Activated gamma-delta T cell (primary cell): ENCODE data around the gene TMEM143.
"Not testable (repeated sequence)": the region's sequence is repeated elsewhere in the genome, so short reads cannot be mapped to it uniquely, and the experiment has no call there.

ENCODE experiments used
- DNase-seq: peaks from one replicate; lab custom pipeline; 2025; lab: John Stamatoyannopoulos, UW

TMEM143 gene

DNA sequence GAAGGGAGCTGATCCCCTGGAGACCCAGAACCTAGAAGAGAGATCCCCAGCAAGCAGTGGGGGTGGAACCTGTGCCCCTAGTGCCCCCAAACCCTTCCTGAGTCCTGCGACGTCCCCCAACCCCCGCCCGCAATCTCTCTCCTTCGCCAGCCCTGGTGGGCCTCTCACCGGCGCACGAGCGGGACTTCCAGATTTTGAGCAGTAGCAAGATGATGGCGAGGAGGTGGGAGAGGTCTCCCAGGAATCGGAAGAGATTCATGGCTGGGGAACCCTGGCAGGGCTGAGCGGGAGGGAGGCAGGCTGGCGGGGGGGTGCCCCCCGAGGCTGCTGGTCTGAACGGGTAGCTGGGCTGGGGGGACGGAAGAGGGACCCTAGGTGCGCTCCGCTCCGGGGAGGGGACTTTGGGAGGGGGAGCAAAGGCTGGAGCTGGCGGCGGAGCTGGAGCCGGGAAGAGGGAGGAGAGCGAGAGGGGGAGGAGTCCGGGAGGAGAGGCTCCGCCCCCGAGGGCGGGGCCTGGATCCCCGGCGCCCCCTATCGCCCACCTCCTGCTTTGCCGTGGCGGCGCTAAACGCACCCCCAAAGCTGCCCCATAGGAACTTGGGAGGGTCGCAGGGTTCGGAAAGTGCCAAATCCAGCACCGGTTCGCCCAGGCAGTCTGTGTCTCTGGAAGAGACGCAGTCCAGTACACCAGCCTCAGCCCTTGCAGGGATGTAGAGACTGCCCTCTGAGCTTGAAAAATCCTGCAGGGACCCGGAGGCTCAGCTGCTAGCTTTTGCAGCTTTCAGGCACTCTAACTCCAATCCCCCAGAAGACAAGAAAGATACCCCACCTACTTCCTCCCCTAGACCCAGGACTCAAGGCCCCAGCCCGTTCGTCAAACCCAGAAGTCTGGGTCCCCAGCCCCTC is 27.6 kb upstream of the TMEM143 start, which contains the start of gene KDELR1:
TSS of gene KDELR1 (minus strand) at position 452 of the 906 bp plus-strand sequence. CDS start at position 259, 193 bp downstream.
- DNase-seq: peak; percentile 42

DNA sequence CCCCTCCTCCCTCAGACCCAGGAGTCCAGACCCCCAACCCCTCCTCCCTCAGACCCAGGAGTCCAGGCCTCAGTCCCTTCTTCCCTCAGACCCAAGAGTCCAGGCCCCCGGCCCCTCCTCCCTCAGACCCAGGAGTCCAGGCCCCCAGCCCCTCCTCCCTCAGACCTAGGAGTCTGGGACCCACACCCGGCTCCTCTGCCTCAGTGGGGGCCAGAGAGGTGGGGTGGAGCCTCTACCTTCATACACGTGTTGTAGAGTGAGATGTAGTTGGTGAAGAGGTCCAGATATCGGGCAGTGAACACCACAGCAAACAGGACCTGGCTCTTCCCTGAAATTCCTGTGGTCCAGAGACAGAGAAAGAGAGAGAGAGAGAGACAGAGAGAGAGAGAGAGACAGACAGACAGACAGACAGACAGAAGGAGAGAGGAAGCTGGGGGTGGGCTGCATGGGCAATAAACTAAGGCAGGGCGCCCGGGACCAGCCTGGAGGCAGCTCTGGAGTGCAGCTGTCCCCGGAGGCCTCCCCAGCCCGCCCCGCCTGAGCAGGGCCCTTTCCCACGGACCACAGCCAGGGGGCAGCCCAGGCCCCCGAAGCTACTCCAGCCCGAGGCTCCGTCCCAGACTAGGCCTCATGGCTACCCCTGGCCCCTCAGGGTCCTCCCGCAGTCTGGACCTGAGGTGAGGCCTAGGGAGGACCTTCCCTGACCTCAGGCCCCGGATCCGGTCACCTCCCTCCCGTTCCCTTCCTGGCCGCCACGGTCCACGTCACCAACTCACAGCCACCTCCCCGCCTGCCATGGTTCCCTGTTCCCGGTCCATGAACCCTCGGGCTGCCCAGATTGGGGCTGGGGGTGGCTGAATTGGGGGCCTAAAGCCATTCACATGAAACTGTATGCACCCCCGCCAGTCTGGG is 26.7 kb upstream of the TMEM143 start:
- DNase-seq: peak; percentile 42

DNA sequence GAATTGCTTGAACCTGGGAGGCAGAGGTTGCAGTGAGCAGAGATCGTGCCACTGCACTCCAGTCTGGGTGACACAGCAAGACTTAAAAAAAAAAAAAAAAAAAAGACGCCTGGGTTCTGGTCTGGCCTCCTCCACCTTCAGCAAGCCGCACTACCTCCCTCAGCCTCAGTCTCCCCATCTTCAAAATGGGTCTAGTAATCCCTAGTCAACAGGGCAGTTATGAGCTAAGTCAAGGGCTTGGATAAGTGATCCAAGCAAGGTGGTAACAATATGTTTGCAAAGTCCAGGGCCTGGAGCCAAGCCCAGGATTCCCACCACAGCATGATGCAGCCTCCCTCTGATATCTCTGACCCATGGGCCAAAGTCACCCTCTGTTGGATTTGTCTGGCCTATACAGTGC is 23.2 kb upstream of the TMEM143 start:
- DNase-seq: no peak

DNA sequence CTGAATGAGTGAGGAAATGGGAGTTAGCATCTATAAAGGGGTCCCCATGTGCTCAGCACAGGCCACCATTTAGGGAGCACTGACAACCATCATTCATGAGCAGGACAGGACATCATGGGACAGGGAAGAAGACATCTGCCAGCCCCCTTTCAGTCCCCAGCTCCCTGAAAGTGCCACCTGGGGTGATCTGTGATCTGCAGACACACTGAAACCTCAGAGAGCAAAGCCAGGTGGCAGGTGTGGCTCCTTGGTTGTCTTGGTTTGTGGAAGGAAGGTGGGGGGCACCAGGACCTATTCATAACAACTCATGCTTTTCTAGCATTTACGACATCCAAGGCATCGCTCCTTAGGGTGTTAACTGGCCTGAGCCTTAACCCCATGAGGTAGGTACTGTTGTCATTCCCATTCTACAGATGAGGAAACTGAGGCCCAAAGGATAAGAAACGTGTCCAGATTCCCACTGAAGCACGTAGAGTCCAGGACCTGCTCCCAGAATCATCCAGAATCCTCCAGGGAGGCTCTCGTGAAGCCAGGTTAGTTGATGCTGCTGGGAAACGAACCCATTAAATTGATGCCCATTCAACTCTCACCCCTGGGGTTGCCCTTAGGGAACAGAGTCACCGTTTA is 21.8 kb upstream of the TMEM143 start:
- DNase-seq: no peak

DNA sequence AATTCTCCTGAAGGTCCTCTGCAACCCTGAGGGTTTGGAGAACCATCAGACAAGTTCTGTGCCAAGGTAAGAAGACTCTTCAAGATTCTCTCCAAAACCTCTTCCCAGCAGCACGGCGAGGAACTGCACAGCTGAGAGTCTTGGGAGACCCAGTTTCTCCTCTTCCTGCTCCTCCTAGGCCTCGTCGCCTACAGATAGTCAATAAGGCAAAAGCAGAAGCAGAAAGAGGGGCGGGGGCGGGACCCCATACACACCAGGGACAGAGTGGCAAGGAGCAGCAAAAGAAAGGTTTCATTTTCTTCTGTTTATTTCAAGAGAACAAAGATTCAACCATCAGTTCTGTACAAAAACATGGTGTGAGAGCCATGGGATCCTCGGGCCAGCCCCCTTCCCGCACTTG is 18.5 kb upstream of the TMEM143 start:
- DNase-seq: no peak

DNA sequence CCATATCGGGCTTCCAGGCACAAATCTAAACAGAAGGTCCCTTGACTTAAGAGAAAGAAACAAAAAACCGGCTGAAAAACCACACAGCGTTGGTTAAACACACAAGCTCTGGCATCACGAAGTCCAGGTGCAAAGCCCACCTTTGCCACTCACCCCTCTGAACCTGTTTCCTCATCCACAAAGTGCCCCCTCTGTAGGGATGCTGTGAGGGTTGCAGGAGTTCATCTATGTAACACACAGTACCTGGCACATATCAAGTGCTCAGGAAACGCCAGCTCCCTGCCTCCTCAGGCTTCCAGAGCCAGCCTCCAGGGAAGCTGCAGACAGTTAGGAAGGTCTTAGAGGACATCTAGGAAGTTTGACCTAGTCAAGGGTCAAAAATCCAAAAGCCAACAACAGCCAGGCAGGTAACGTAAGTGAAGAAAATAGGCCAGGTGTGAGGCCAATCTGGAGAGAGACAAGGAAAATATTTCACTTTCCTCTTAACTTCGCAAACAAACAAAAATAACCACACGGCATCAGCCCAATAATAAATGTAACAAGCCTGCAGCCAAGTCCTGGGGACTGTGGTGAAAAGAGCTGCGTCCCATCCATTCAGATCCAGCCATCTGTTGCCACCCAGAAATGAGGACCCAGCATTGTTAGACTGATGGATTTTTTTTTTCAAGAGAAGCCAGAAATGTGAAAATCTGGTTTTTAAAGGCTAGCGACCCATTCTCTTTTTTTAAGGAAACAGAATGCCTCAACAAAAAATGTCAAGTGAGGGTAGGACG is 17.6 kb upstream of the TMEM143 start:
- no peak for DNase-seq

DNA sequence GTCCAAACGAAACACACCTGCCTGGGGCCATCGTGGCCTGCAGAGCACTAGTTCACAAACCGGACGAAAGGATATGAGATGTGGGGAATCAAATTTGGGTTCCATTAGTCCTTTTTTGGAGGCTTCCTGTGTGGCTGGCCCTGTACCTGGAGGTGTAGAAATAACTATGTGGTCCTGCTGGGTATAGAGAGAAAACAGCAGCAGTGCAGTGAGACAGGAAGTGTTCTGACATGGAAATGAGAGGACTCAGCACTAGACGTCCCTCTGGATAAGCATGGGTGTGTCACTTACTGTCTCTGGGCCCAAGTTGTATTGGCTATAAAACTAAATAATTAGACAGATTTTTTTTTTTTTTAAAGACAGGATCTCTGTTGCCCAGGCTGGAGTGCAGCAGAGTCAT is 15.3 kb upstream of the TMEM143 start:
- DNase-seq: no peak

DNA sequence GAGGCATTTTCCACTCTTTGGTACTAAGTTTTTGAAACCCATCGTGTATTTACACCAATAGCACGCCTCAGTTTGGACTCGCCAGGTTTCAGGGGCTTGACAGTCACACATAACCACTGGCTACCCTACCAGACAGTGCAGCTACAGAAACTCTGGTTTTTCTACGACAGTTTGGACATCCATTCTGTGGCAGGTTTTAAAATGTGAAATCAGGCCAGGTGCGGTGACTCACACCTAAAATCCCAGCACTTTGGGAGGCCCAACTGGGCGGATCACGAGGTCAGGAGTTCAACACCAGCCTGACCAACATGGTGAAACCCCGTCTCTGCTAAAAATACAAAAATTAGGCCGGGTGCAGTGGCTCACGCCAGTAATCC is 14.4 kb upstream of the TMEM143 start:
- no peak for DNase-seq

DNA sequence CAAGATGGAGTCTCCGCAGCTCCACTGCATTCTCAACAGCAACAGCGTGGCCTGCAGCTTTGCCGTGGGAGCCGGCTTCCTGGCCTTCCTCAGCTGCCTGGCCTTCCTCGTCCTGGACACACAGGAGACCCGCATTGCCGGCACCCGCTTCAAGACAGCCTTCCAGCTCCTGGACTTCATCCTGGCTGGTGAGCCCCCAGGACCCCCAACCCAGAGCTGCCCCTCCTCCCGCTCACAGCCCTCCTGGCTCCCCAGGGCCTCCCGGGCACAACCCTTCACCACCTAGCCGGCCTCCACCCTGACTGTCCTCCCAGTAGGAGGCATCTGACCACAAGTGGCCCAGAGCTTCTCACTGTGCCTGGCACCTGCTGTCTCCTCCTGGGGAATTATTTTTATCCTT is 9.8 kb upstream of the TMEM143 start:
- no peak for DNase-seq

DNA sequence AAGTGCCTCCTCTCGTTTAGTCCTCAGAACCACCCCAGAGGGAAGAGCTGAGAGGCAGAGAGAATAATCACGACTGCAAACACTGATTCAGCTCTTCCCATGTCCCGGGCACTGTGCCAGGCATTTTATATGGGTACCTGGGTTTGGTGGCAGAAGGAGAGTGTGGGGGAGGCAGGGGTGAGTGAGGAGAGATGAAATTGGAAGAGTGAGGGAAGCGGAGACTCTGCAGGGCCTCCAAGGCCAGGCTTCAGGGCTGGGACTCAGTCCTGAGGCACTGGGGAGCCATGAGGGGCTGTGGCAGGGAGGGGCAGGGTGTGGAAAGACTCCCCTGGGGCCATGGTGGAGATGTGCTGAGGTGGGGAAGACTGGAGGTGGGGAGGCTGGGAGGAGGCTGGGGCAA is 9.2 kb upstream of the TMEM143 start:
- no peak for DNase-seq

DNA sequence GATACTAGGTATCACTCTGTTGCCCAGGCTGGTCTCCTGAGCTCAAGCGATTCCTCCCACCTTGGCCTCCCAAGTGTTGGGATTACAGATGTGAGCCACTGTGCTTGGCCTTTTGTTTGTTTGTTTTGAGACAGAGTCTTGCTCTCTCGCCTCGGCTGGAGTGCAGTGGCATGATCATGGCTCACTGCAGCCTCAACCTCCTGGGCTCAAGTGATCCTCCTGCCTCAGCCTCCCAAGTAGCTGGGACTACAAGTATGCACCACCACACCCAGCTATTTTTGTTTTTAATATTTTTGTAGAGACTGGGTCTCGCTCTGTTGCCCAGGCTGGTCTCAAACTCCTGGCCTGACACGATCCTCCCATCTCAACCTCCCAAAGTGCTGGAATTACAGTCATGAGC is 8.0 kb upstream of the TMEM143 start:
- not testable (repeated sequence) for DNase-seq

DNA sequence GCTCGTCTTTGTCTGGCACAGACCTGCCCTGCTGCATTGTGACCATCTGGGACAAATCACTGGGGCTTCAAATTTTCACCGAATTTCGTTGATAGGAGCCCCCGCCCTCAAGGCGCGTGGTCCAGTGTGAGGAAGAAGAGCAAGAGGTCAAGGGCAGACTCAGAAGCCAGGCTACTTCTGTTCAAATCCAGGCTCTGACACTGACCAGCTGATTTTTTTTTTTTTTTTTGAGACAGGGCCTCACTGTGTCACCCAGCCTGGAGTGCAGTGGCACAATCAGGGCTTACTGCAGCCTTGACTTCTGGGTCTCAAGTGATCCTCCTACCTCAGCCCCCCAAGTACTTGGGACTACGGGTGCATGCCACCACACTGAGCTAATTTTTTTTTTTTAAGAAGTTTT is 7.6 kb upstream of the TMEM143 start:
- no peak for DNase-seq

DNA sequence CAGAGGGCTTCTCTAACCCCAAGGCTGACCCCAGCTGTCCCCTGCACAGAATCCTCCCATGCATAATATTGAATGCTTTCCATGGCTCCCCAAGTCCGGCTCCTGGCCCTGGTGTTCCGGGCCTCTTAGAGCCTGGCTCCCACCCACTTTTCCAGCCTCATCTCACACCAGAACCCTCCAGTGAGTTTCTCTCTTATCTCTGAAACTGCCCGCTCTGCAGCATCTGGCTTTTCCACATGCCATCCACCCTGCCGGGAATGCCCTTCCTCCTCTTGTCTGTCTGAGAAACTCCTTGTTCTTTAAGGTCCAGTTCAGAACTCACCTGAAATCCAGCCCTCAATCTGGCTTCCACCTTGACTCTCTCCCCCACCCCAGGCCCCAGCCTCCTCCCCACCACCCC is 7.2 kb upstream of the TMEM143 start:
- DNase-seq: no peak

DNA sequence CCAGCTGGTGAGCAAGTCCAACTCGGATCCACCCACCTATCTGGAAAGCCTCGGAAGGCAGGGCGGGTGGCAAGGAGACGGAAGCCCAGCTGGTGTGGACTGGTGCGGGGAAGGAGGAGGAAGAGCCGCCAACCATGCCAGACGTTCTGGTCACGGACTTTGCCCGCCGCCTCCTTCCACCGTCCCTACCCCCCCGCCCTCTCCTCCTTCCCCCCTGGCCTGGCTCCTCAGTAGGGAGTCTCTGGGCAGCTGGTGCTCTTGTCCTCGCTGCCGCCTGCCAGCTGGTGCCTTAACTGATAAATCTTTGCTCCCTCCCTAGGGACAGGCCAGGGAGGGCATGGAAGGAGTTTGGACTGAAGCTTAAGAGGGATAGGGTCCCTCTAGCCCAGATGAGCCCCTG is 5.2 kb upstream of the TMEM143 start:
- DNase-seq: no peak

DNA sequence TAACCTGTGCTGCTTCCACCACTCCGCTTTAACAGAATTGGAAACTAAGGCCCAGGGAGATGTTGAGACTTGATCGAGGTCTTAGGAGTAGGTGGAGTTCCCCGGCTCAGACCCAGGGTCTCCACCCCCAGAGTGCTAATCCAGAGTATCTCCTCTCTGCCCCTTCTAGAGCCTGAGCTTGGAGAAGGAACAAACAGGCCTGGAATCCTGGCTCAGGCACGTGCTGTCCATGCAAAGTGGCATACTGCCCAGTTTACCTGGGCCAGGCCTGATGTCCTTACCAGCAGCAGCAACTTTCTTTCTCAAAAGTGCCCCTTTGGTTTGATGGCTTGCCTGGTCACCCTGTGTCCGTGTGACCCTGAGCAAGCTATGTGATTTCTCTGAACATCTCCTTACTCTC is 4.1 kb upstream of the TMEM143 start:
- no peak for DNase-seq

DNA sequence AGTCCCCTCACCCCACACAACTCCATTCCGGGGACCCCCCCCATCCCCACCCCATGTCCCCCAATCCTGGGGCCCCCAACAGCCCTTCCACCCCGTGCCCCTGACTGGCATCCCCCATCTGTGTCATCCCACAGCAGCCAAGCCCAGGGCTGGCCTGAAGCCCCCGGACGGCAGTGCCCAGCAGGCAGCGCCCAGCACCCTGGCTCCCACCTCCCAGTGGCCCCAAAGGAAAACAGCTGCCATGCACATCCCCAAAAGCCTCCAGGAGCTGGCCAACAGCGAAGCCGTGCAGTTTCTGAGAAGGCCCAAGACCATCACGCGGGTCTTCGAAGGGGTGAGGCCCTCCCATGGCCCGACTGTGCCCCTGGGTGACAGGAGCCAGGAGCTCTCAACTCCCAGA is 1.9 kb upstream of the TMEM143 start:
- no peak for DNase-seq

DNA sequence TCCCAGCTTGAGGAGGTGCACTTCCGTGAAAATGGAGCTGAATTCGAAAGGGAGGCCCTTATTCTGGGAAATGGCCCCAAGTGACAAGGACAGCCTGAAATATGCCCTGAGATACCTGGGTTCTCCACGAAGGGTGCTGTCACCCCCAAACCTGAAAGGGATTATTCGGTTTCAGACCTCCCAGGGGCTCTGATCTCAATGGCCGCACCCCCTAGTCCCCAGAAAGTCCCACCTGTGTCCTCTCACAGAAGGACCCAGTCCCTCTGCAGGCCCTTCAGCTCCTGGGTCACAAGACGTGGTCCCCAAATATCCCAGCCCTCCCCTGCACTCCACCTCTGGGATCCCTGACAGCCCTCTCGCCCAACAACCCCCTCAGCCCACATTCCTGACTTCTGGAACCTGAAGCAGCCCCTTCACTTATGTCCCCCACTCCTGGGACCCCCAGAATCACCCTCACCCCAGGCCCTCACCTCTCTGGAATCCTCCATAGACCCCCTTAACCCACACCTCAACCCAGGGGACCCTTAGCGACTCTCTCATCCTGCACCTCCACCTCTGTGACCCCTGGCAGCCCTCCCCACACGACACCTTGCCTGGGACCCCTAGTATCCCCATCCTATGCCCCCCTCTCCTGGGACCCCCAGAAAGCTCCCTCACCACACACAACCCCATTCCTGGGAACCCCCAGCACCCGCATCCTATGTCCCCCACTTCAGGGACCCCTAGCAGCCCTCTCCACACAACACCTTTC is 1.0 kb upstream of the TMEM143 start:
- no peak for DNase-seq

DNA sequence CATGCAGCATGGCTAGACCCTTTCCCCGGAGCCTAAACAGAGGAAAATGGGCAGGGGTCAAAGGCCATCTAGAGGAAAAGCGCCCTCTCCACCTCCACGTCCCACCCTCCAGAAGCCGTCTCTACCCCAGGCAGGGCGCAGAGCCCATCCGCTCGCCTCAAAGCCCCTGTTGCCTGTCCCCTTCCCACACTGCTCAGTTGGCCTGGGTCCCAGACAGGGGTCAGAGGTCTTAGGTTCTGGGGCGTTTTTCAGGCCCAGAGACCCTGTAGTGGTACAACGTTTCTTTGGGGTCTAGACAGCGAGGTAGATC is 285 bp downstream of the TMEM143 start:
- DNase-seq: no peak

DNA sequence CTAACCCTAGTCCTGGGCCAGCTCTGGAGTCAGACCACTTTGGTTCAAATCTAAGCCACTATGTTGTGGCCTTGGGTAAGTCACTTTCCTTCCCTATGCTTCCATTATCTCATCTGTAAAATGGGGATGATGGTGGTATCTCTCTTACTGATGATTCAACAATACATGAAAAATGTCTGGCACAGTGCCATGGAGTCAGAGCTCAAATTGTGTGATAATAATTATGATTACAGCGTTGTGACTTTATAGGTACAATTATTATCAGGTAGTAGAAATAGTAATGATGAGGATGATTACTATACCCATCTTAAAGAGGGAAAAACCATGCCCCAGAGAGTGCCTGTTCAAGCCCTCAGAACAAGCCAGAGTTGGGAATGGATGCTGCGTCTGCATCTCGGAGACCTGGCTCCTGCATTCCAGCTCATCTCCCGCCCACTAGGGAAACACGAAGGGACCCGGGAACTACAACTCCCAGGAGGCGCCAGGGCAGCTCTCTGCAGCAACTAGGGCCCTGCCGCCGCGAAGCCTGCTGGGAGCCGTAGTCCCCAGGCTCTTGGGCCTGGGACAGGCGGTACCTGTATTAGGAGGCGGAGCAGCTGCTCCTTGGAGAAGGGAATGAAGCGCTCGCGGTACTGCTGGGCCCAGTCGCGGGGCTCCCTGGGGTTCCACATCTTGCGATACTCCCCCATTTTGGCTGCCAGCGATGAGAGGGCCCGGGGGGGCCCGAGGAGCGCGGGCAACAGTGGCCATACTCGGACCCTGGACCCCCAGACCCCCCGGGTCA is 832 bp downstream of the TMEM143 start:
- DNase-seq: peak; percentile 72

DNA sequence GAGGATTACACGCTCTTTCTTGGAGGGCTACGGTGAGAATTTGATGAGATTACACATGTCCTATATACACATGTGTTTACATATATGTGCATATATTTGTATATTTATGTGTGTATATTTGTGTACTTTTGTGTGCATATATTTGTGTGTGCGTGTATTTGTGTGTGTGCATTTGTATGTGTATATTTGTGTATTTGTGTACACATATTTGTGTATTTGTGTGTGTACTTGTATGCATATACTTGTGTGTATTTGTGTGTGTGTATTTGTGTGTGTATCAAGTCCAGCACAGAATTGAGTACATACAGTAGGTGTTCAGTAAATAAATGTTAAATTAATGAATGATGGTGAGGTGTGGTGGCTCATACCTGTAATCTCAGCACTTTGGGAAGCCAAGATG is 1.8 kb downstream of the TMEM143 start:
- no peak for DNase-seq
